NT2/D1 (cell line): ENCODE measurements around the gene ADM2.

Experiments
- DNase-seq: peaks from one replicate; pipeline ENCODE4 v3.0.0-alpha.2; 2011; ENCODE audit warnings: low read depth, low spot score
- H3K27me3 ChIP-seq: 2 replicates; pipeline ENCODE4 v1.6.0; 2011; ENCODE audit warnings: mild to moderate bottlenecking; ENCODE audit not compliant: insufficient read length, insufficient read depth
- H3K36me3 ChIP-seq: 2 replicates; pipeline ENCODE4 v1.6.1; 2011; ENCODE audit warnings: mild to moderate bottlenecking, low read length, mixed read lengths; ENCODE audit not compliant: insufficient read depth, insufficient read length
- H3K4me1 ChIP-seq: 2 replicates; pipeline ENCODE4 v1.5.1; 2011; ENCODE audit not compliant: insufficient read depth, insufficient read length
- H3K4me3 ChIP-seq: 2 replicates; pipeline ENCODE4 v1.5.1; 2011; ENCODE audit warnings: low read depth; ENCODE audit not compliant: insufficient read length
- H3K9ac ChIP-seq: 2 replicates; pipeline ENCODE4 v1.6.0; 2011; ENCODE audit warnings: low read depth; ENCODE audit not compliant: insufficient read length
- H3K9me3 ChIP-seq: 2 replicates; pipeline ENCODE4 v1.5.1; 2011; ENCODE audit warnings: mild to moderate bottlenecking, low read length; ENCODE audit not compliant: insufficient read depth
- SUZ12 ChIP-seq: IDR thresholded peaks from 2 replicates; pipeline ENCODE4 v1.6.1; 2011; ENCODE audit not compliant: insufficient read length, insufficient read depth; ENCODE audit errors: extremely low read depth
- YY1 ChIP-seq: IDR thresholded peaks from 2 replicates; pipeline ENCODE4 v1.6.1; 2011; ENCODE audit not compliant: insufficient read length, insufficient read depth
- ZNF274 ChIP-seq: IDR thresholded peaks from 2 replicates; pipeline ENCODE4 v1.6.1; 2011; ENCODE audit warnings: mild to moderate bottlenecking, low read depth, low read length

Gene ADM2

GRCh38 chr22:50489363-50490243 is 8.3 kb downstream of the ADM2 start:
- no peak for DNase-seq
- TF ChIP-seq ZNF274, result no peak
- no peak for TF ChIP-seq SUZ12

GRCh38 chr22:50490531-50491308 is 9.4 kb downstream of the ADM2 start:
- Histone ChIP-seq H3K4me1 (no peaks in the 10 kb centered on the region), H3K4me3 (no peak overlapping the region), H3K9me3 (no peaks in the 10 kb centered on the region), H3K27me3 (no peaks in the 10 kb centered on the region), H3K36me3 (no peaks in the 10 kb centered on the region), H3K9ac (no peak overlapping the region)
- DNase-seq, result no peak
- TF ChIP-seq YY1 (no peak), SUZ12 (no peak), ZNF274 (no peak)

More at GRCh38 chr22:50489363-50490243, 8.3 kb downstream of the ADM2 start:
- H3K36me3 ChIP-seq, result no peaks in the 10 kb centered on the region
- H3K27me3 ChIP-seq, result no peaks in the 10 kb centered on the region
- H3K9ac ChIP-seq, result peak overlapping the region; percentile 21
- no peaks in the 10 kb centered on the region for H3K4me1 ChIP-seq
- H3K9me3 ChIP-seq, result no peaks in the 10 kb centered on the region
- H3K4me3 ChIP-seq, result no peak overlapping the region

- no peak overlapping the region for H3K9ac ChIP-seq
- H3K36me3 ChIP-seq, result peaks cover 3% of the 10 kb centered on the region
- H3K27me3 ChIP-seq, result no peaks in the 10 kb centered on the region
- no peak overlapping the region for H3K4me3 ChIP-seq
- DNase-seq, result no peak
- H3K9me3 ChIP-seq, result no peaks in the 10 kb centered on the region
- TF ChIP-seq SUZ12 (no peak), YY1 (no peak), ZNF274 (no peak)
- no peaks in the 10 kb centered on the region for H3K4me1 ChIP-seq
These were observed 15.8 kb downstream of the ADM2 start for GRCh38 chr22:50497093-50497492.

- TF ChIP-seq ZNF274, result no peak
- TF ChIP-seq YY1, result no peak
- TF ChIP-seq SUZ12, result no peak
- H3K4me3 ChIP-seq, result no peak overlapping the region
- no peak overlapping the region for H3K9ac ChIP-seq
- no peaks in the 10 kb centered on the region for H3K27me3 ChIP-seq
- H3K9me3 ChIP-seq, result no peaks in the 10 kb centered on the region
- peaks cover 16% of the 10 kb centered on the region for H3K36me3 ChIP-seq
- peak; percentile 48 for DNase-seq
- no peaks in the 10 kb centered on the region for H3K4me1 ChIP-seq
These were observed 17.1 kb downstream of the ADM2 start for GRCh38 chr22:50498322-50498890.

- TF ChIP-seq SUZ12, result no peak
- TF ChIP-seq ZNF274, result no peak
- TF ChIP-seq YY1, result no peak
These were observed 19.1 kb downstream of the ADM2 start for GRCh38 chr22:50500452-50500851.

GRCh38 chr22:50502096-50502495 is 20.8 kb downstream of the ADM2 start:
- Histone ChIP-seq H3K4me1 (peaks cover 8% of the 10 kb centered on the region), H3K9ac (no peak overlapping the region), H3K27me3 (no peaks in the 10 kb centered on the region), H3K4me3 (no peak overlapping the region), H3K9me3 (no peaks in the 10 kb centered on the region), H3K36me3 (peaks cover 40% of the 10 kb centered on the region)
- DNase-seq, result no peak
- no peak for TF ChIP-seq YY1

More at GRCh38 chr22:50500452-50500851, 19.1 kb downstream of the ADM2 start:
- H3K36me3 ChIP-seq, result peaks cover 31% of the 10 kb centered on the region
- H3K27me3 ChIP-seq, result no peaks in the 10 kb centered on the region
- no peak overlapping the region for H3K9ac ChIP-seq
- DNase-seq, result no peak
- H3K4me3 ChIP-seq, result no peak overlapping the region
- no peaks in the 10 kb centered on the region for H3K9me3 ChIP-seq
- no peaks in the 10 kb centered on the region for H3K4me1 ChIP-seq

GRCh38 chr22:50502628-50503474 is 21.5 kb downstream of the ADM2 start:
- Histone ChIP-seq H3K9ac (no peak overlapping the region), H3K4me1 (peaks cover 8% of the 10 kb centered on the region), H3K36me3 (peaks cover 40% of the 10 kb centered on the region), H3K27me3 (no peaks in the 10 kb centered on the region), H3K9me3 (no peaks in the 10 kb centered on the region), H3K4me3 (no peak overlapping the region)
- DNase-seq, result no peak
- TF ChIP-seq ZNF274 (no peak), SUZ12 (no peak), YY1 (no peak)
